ENCODE data around the gene PRMT5. TPM values are rescaled to one million over a fixed set of nuclear protein-coding genes. Genes with fewer than 3 reads are reported as not detected.

The PRMT5 gene
- total RNA-seq, 2 experiments from 2014 or later, result 85.6 to 100 TPM

DNA sequence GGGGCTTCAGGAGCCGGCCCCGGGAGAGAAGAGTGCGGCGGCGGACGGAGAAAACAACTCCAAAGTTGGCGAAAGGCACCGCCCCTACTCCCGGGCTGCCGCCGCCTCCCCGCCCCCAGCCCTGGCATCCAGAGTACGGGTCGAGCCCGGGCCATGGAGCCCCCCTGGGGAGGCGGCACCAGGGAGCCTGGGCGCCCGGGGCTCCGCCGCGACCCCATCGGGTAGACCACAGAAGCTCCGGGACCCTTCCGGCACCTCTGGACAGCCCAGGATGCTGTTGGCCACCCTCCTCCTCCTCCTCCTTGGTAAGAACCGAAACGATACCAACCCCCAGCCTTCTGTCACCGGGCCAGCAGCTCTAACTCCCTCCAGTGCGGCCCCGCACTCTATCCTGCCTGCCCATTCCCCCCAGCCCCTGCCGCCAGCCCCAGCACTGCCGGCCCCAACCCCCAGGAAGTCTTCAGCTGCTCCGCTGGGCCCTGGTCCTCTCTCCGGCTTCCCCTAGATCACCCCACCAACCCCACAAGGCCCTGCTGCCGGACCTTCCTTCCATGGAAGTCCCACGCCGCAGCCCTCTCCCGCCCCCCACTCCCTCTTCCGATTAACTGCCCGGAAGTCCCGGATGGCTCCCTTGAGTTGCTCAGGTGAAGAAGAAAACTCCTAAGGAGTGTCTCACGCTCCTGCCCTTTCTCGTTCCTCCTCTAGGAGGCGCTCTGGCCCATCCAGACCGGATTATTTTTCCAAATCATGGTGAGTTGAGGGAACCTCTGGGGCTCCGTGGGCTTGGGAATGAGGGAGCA is 56.9 kb downstream of the PRMT5 start:
- H3K27ac Mint-ChIP-seq, result peak overlapping the region; percentile 100
- ChIA-PET CTCF (interaction anchor here (0.6 to 6.4 kb wide), 34 partner anchors 9 to 894 kb away, joined by 3 to 115 read pairs (median 4); partner anchors contain the start of genes DAD1, HAUS4, PRMT5 and RBM23), POLR2A (interaction anchor here (0.5 to 2.7 kb wide), 12 partner anchors 10 to 316 kb away, joined by 3 to 16 read pairs (median 6); partner anchors contain the start of genes DAD1, MRPL52, OXA1L and RBM23)
- H3K9me3 Mint-ChIP-seq, result no peaks in the 10 kb centered on the region
- H3K4me1 Mint-ChIP-seq (ENCODE audit: low read depth), result peaks cover 33% of the 10 kb centered on the region
- no peaks in the 10 kb centered on the region for H3K27me3 Mint-ChIP-seq
- H3K36me3 Mint-ChIP-seq, result peaks cover 24% of the 10 kb centered on the region
- intact Hi-C loops (cut with micrococcal nuclease), result loop anchor here (1.0 kb wide), 1 partner anchor 28 kb away; no protein-coding TSS in a partner anchor
- peak; percentile 84 for DNase-seq
- peak overlapping the region; percentile 88 for H3K4me3 Mint-ChIP-seq

DNA sequence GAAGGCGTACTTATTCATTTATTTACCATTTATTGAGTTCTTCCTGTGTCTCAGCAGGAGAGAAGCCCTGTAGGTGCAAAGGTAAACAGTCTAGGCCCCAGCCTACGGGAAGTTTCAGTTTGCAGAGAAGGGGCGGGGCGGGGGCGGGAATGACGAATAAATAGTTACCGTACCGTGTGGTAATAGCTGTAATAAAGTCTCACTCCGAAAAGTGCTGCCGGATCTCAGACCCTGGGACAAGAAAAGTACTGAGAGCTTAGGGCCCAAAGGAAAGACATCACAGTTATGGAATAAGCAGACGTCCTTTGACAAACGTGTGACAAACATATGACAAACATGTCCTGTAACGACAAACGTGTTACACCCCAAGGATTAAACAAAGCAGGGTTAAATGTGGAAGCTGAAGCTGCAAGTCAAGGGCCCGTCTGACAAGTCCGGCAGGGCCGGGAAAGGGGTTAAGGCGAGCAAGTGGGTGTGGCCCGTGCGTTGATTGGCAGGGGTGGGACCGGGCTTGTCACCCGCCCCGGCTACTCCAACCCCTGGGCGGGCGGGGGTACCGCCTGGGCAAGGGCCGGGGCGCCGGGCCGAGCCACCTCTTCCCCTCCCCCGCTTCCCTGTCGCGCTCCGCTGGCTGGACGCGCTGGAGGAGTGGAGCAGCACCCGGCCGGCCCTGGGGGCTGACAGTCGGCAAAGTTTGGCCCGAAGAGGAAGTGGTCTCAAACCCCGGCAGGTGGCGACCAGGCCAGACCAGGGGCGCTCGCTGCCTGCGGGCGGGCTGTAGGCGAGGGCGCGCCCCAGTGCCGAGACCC is 57.7 kb downstream of the PRMT5 start, which contains the start of gene LRP10:
Gene LRP10 (plus strand): TSS at position 517 of the 809 bp plus-strand sequence. CDS start 564 bp downstream, outside the sequence.
- peak; percentile 91 for DNase-seq
- POLR2A ChIA-PET, result interaction anchor here (0.7 to 2.7 kb wide), 15 partner anchors 11 to 340 kb away, joined by 3 to 16 read pairs (median 4); partner anchors contain the start of genes ACIN1, DAD1, MRPL52 and OXA1L
- peak within 1 kb of the TSS; percentile 88 for H3K4me3 Mint-ChIP-seq

DNA sequence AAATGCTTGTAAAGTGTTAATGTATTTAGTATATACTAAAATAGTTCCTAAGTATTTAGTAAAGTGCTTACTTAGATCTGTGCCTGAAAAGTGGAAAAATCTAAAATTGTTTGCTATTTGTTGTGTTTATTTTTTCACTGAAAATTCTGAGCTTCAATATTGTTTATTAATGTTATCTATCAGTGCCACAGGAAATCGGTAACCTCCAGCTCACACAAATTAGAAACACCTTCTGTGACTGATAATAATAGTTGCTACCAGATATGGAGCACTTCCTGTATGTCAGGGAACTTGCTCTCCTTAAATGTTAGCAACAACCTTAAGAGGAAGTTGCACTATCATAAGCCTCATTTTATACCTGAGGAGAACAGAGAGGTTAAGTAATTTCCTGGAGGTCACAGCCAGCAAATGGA is 58.4 kb downstream of the PRMT5 start:
- intact Hi-C loops (cut with micrococcal nuclease), result loop anchor here (1.0 kb wide), 8 partner anchors 16 to 315 kb away; partner anchors contain the start of genes DAD1, HAUS4, MRPL52 and PRMT5
- Mint-ChIP-seq H3K27me3 (no peaks in the 10 kb centered on the region), H3K4me3 (peak overlapping the region; percentile 88), H3K27ac (peak overlapping the region; percentile 100), H3K9me3 (no peaks in the 10 kb centered on the region), H3K36me3 (peaks cover 19% of the 10 kb centered on the region), H3K4me1 (ENCODE audit: low read depth) (peaks cover 36% of the 10 kb centered on the region)
- ChIA-PET CTCF (interaction anchor here (0.6 to 6.4 kb wide), 17 partner anchors 9 to 1414 kb away, joined by 3 to 115 read pairs (median 5); partner anchors contain the start of genes RBM23 and REM2), POLR2A (interaction anchor here (0.7 to 2.7 kb wide), 13 partner anchors 11 to 340 kb away, joined by 3 to 16 read pairs (median 4); partner anchors contain the start of genes ACIN1, DAD1, MRPL52 and OXA1L)
- no peak for DNase-seq

More for the DNA sequence above, 57.7 kb downstream of the PRMT5 start, which contains the start of gene LRP10:
- peak within 1 kb of the TSS; percentile 100 for H3K27ac Mint-ChIP-seq
- H3K4me1 Mint-ChIP-seq (ENCODE audit: low read depth), result peaks cover 36% of the 10 kb centered on the region
- peaks cover 24% of the 10 kb centered on the region for H3K36me3 Mint-ChIP-seq
- no peaks in the 10 kb centered on the region for H3K9me3 Mint-ChIP-seq
- intact Hi-C loops (cut with micrococcal nuclease), result loop anchor here (1.0 kb wide), 9 partner anchors 16 to 315 kb away; partner anchors contain the start of genes DAD1, HAUS4, MRPL52 and PRMT5
- CTCF ChIA-PET, result interaction anchor here (0.6 to 6.4 kb wide), 28 partner anchors 9 to 1414 kb away, joined by 3 to 115 read pairs (median 5); partner anchors contain the start of genes RBM23 and REM2
- H3K27me3 Mint-ChIP-seq, result no peaks in the 10 kb centered on the region

Other genes starting within 250 kb of the PRMT5 start
- gene OXA1L, start 162.7 kb downstream of the PRMT5 start, total RNA-seq, result 100 to 1,000 TPM; 131 to 136 TPM
- gene SLC7A7, start 113.9 kb downstream of the PRMT5 start, total RNA-seq, result under 1 TPM; 0.10 to 0.34 TPM
- 100 to 1,000 TPM; 152 to 156 TPM for gene MRPL52, start 99.5 kb downstream of the PRMT5 start, total RNA-seq
- 1 to 10 TPM; 1.1 to 1.4 TPM for gene MMP14, start 92.8 kb downstream of the PRMT5 start, total RNA-seq
- gene LRP10, start 57.6 kb downstream of the PRMT5 start, total RNA-seq, result 10 to 100 TPM; 62.4 to 64.3 TPM
- under 1 TPM; 0.36 to 0.77 TPM for gene REM2, start 46.2 kb downstream of the PRMT5 start, total RNA-seq
- 10 to 100 TPM; 55.0 to 56.0 TPM for gene RBM23, start 10.2 kb downstream of the PRMT5 start, total RNA-seq
- 10 to 100 TPM; 84.4 to 86.6 TPM for gene HAUS4, start 27.7 kb upstream of the PRMT5 start, total RNA-seq
- gene AJUBA, start 53.2 kb upstream of the PRMT5 start, total RNA-seq, result 1 to 10 TPM; 1.5 to 1.7 TPM
- gene C14orf93, start 80.8 kb upstream of the PRMT5 start, total RNA-seq, result 10 to 100 TPM in 1 of 2 experiments, 1 to 10 TPM in 1; 7.5 to 10.8 TPM
- gene PSMB5, start 105.5 kb upstream of the PRMT5 start, total RNA-seq, result 100 to 1,000 TPM; 116 to 119 TPM
- not detected for gene PSMB11, start 112.8 kb upstream of the PRMT5 start, total RNA-seq
- 1 to 10 TPM in 1 of 2 experiments, under 1 TPM in 1; 1.00 to 1.1 TPM for gene CDH24, start 128.1 kb upstream of the PRMT5 start, total RNA-seq
- gene ACIN1, start 165.8 kb upstream of the PRMT5 start, total RNA-seq, result 100 to 1,000 TPM; 148 to 157 TPM
- 10 to 100 TPM; 58.0 to 62.8 TPM for gene C14orf119, start 166.1 kb upstream of the PRMT5 start, total RNA-seq
- gene CIROP, start 175.6 kb upstream of the PRMT5 start, total RNA-seq, result not detected
- under 1 TPM; 0.19 to 0.34 TPM for gene CEBPE, start 189.9 kb upstream of the PRMT5 start, total RNA-seq